Stimulated activated CD8-positive, alpha-beta memory T cell treated with anti-CD3 and anti-CD28 coated beads, Interleukin-12 subunit alpha, Interleukin-12 subunit beta, amount 100 ng/mL, for 24 hours (primary cell): ENCODE data around the gene IFI6.
"Not testable (repeated sequence)": the region's sequence is repeated elsewhere in the genome, so short reads cannot be mapped to it uniquely, and the experiment has no call there.

Experiments used
- DNase-seq: peaks from one replicate; pipeline ENCODE4 v3.0.0-alpha.2; 2020; ENCODE audit errors: extremely low read depth

IFI6 gene

GRCh38 chr1:27650539-27651175 is 21.3 kb downstream of the IFI6 start:
- no peak for DNase-seq

- DNase-seq: no peak
Observed at GRCh38 chr1:27650171-27650538, 21.8 kb downstream of the IFI6 start.

GRCh38 chr1:27649306-27649635 is 22.7 kb downstream of the IFI6 start:
- no peak for DNase-seq

GRCh38 chr1:27648602-27649305 is 23.2 kb downstream of the IFI6 start:
- no peak for DNase-seq

- DNase-seq: no peak
Observed at GRCh38 chr1:27647328-27647727, 24.7 kb downstream of the IFI6 start.

GRCh38 chr1:27646676-27647075 is 25.3 kb downstream of the IFI6 start:
- no peak for DNase-seq

- no peak for DNase-seq
Observed at GRCh38 chr1:27645071-27645415, 26.9 kb downstream of the IFI6 start.

GRCh38 chr1:27644369-27645070 is 27.5 kb downstream of the IFI6 start:
- no peak for DNase-seq

- DNase-seq: no peak
Observed at GRCh38 chr1:27643600-27644368, 28.2 kb downstream of the IFI6 start.

- not testable (repeated sequence) for DNase-seq
Observed at GRCh38 chr1:27640514-27640913, 31.5 kb downstream of the IFI6 start.

- DNase-seq: no peak
Observed at GRCh38 chr1:27638805-27639204, 33.2 kb downstream of the IFI6 start.

- no peak for DNase-seq
Observed at GRCh38 chr1:27638047-27638734, 33.8 kb downstream of the IFI6 start.

GRCh38 chr1:27635396-27636142 is 36.4 kb downstream of the IFI6 start:
- DNase-seq: no peak

GRCh38 chr1:27634985-27635367 is 37.0 kb downstream of the IFI6 start, which contains the start of gene FGR:
Gene FGR (minus strand): TSS chr1:27635185. CDS start chr1:27623916, 11,269 bp downstream.
- DNase-seq: no peak

- DNase-seq: no peak
Observed at GRCh38 chr1:27634177-27634984, 37.6 kb downstream of the IFI6 start.

- DNase-seq: no peak
Observed at GRCh38 chr1:27633640-27634176, 38.3 kb downstream of the IFI6 start.

- no peak for DNase-seq
Observed at GRCh38 chr1:27633298-27633610, 38.7 kb downstream of the IFI6 start.

- DNase-seq: no peak
Observed at GRCh38 chr1:27632387-27633297, 39.4 kb downstream of the IFI6 start.

- DNase-seq: no peak
Observed at GRCh38 chr1:27630859-27631491, 41.0 kb downstream of the IFI6 start.
